ENCODE measurements around the gene TBK1. TPM values are rescaled to one million over a fixed set of nuclear protein-coding genes. Genes with fewer than 3 reads are reported as not detected.

TBK1 gene
- total RNA-seq, 3 donors from 2014 or later (not counting 1 experiment from before 2014, with no cell fraction given): 48.4 to 57.1 (median 48.8) TPM

DNA sequence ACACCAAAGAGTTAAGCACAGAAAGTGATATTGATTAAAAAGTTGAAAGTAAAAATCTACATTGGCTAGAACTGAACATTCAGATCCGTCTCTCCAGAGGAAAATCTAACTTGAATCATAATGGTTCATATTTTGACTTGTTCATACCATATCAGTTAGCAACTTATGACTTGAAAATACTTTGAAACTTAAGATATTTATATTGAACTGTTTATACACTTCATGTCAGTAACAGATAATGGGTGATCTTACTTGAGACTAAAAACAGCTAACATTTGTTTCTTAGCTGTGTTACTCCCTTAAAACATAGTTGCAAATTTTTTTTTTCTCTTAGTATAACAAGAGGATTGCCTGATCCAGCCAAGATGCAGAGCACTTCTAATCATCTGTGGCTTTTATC, 3.6 kb downstream of the TBK1 start:
- no peak overlapping the region for H3K27ac ChIP-seq (ENCODE audit: low read length)
- H3K4me3 Mint-ChIP-seq: peak overlapping the region; percentile 17
- TF ChIP-seq, protein P1, sequence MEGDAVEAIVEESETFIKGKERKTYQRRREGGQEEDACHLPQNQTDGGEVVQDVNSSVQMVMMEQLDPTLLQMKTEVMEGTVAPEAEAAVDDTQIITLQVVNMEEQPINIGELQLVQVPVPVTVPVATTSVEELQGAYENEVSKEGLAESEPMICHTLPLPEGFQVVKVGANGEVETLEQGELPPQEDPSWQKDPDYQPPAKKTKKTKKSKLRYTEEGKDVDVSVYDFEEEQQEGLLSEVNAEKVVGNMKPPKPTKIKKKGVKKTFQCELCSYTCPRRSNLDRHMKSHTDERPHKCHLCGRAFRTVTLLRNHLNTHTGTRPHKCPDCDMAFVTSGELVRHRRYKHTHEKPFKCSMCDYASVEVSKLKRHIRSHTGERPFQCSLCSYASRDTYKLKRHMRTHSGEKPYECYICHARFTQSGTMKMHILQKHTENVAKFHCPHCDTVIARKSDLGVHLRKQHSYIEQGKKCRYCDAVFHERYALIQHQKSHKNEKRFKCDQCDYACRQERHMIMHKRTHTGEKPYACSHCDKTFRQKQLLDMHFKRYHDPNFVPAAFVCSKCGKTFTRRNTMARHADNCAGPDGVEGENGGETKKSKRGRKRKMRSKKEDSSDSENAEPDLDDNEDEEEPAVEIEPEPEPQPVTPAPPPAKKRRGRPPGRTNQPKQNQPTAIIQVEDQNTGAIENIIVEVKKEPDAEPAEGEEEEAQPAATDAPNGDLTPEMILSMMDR (IDR thresholded peaks at IDR 0.05): no peak

DNA sequence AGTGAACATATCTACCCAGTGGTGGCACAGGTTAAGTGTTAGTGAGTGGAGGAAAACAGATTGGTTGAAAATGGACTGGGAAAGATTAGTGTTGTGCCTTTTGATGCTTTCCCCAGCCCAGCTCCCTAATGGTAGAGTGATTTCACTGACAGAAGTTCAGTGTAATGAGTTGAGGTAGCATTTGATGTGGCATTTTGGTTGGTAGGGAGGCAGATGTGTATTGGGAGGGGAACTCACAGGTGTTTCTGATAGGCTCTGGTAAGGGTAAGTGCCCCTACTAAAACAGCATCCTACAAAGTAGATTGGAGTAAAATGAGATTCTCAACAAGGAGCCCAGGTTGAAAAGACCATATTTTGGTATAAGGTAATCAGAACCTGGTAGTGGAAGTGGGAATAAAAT, 4.2 kb downstream of the TBK1 start:
- no peak overlapping the region for H3K4me3 Mint-ChIP-seq
- H3K36me3 Mint-ChIP-seq: no peaks in the 10 kb centered on the region
- H3K9me3 Mint-ChIP-seq: no peaks in the 10 kb centered on the region
- intact Hi-C loops (cut with micrococcal nuclease): loop anchor here (10.0 kb wide), 1 partner anchor 219 kb away; no protein-coding TSS in a partner anchor
- no peak overlapping the region for H3K4me3 ChIP-seq (ENCODE audit: low read length)
- H3K27ac Mint-ChIP-seq: peak overlapping the region; percentile 93 to 97
- peaks cover 16% of the 10 kb centered on the region for H3K4me1 ChIP-seq (ENCODE audit: control insufficient read depth, insufficient read depth, low read length)
- H3K27me3 Mint-ChIP-seq (ENCODE audit: low read depth in 2 of 2): no peaks in the 10 kb centered on the region
- H3K27me3 ChIP-seq (ENCODE audit: control insufficient read depth, insufficient read depth, low read length): no peaks in the 10 kb centered on the region
- H3K9me3 ChIP-seq (ENCODE audit: control insufficient read depth, insufficient read depth, low read length): no peaks in the 10 kb centered on the region
- DNase-seq (peak in 1 of 2 donors; percentile 47), ATAC-seq (no peak)
- peaks cover 50 to 56% of the 10 kb centered on the region in 2 donors for H3K4me1 Mint-ChIP-seq
- H3K27ac ChIP-seq (ENCODE audit: low read length): no peak overlapping the region
- TF ChIP-seq, protein P1 (IDR thresholded peaks at IDR 0.05): no peak
- peaks cover 8% of the 10 kb centered on the region for H3K36me3 ChIP-seq (ENCODE audit: control insufficient read depth, insufficient read depth, low read length)

More for the DNA sequence above, 3.6 kb downstream of the TBK1 start:
- intact Hi-C loops (cut with micrococcal nuclease): loop anchor here (10.0 kb wide), 1 partner anchor 219 kb away; no protein-coding TSS in a partner anchor
- DNase-seq (no peak), ATAC-seq (no peak)
- Mint-ChIP-seq H3K27ac (peak overlapping the region; percentile 93 to 97), H3K9me3 (no peaks in the 10 kb centered on the region), H3K4me1 (peaks cover 57 to 62% of the 10 kb centered on the region in 2 donors), H3K36me3 (no peaks in the 10 kb centered on the region), H3K27me3 (ENCODE audit: low read depth in 2 of 2) (no peaks in the 10 kb centered on the region)
- no peak overlapping the region for H3K4me3 ChIP-seq (ENCODE audit: low read length)
- H3K9me3 ChIP-seq (ENCODE audit: control insufficient read depth, insufficient read depth, low read length): no peaks in the 10 kb centered on the region
- peaks cover 5% of the 10 kb centered on the region for H3K36me3 ChIP-seq (ENCODE audit: control insufficient read depth, insufficient read depth, low read length)
- WGBS (ENCODE audit: insufficient coverage): no CpG with 5 or more reads among the region's 1 CpG
- H3K27me3 ChIP-seq (ENCODE audit: control insufficient read depth, insufficient read depth, low read length): no peaks in the 10 kb centered on the region
- peaks cover 18% of the 10 kb centered on the region for H3K4me1 ChIP-seq (ENCODE audit: control insufficient read depth, insufficient read depth, low read length)

- peaks cover 43 to 49% of the 10 kb centered on the region in 2 donors for H3K4me1 Mint-ChIP-seq
- no peaks in the 10 kb centered on the region for H3K27me3 ChIP-seq (ENCODE audit: control insufficient read depth, insufficient read depth, low read length)
- H3K36me3 Mint-ChIP-seq: no peaks in the 10 kb centered on the region
- peak overlapping the region; percentile 38 for H3K27ac ChIP-seq (ENCODE audit: low read length)
- no peaks in the 10 kb centered on the region for H3K27me3 Mint-ChIP-seq (ENCODE audit: low read depth in 2 of 2)
- DNase-seq (peak in 1 of 2 donors; percentile 48), ATAC-seq (no peak)
- intact Hi-C loops (cut with micrococcal nuclease): loop anchor here (10.0 kb wide), 1 partner anchor 218 kb away; no protein-coding TSS in a partner anchor
- H3K36me3 ChIP-seq (ENCODE audit: control insufficient read depth, insufficient read depth, low read length): peaks cover 14% of the 10 kb centered on the region
- H3K9me3 ChIP-seq (ENCODE audit: control insufficient read depth, insufficient read depth, low read length): no peaks in the 10 kb centered on the region
- peaks cover 10% of the 10 kb centered on the region for H3K4me1 ChIP-seq (ENCODE audit: control insufficient read depth, insufficient read depth, low read length)
- no peak overlapping the region for H3K4me3 ChIP-seq (ENCODE audit: low read length)
- peak overlapping the region; percentile 93 to 97 for H3K27ac Mint-ChIP-seq
- H3K4me3 Mint-ChIP-seq: no peak overlapping the region
- H3K9me3 Mint-ChIP-seq: no peaks in the 10 kb centered on the region
- TF ChIP-seq, protein P1 (IDR thresholded peaks at IDR 0.05): no peak
- 64% methylated on average over 3 of the region's 6 CpGs for WGBS (ENCODE audit: insufficient coverage)
Observed at GRCh38 chr12:64457032-64457431, 5.1 kb downstream of the TBK1 start.

DNA sequence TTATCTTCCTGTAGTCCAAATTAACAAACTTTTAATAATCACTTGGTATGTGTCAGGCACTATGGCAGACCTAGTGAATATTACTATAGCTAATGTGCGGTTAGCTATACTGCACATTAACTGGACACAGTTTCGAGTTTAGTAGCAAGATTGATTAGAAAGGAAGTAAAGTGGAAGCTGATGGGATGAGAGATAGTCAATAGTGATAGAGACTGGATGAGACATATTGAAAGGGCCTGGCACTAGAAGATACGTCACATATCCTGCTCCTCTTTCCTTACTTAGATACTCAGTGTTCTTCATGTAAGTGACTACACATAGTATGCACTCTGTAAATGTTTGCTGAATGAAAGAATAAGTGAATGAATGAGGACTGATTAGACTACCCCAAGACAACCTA, 5.5 kb downstream of the TBK1 start:
- TF ChIP-seq, protein P1 (IDR thresholded peaks at IDR 0.05): no peak
- H3K36me3 ChIP-seq (ENCODE audit: control insufficient read depth, insufficient read depth, low read length): peaks cover 14% of the 10 kb centered on the region
- no peak overlapping the region for H3K4me3 ChIP-seq (ENCODE audit: low read length)
- ATAC-seq (peak in 1 of 3 donors; percentile 19), DNase-seq (peak in 1 of 2 donors; percentile 24)
- Mint-ChIP-seq H3K27me3 (ENCODE audit: low read depth in 2 of 2) (no peaks in the 10 kb centered on the region), H3K36me3 (no peaks in the 10 kb centered on the region), H3K4me1 (peaks cover 43 to 47% of the 10 kb centered on the region in 2 donors), H3K4me3 (peak overlapping the region; percentile 32), H3K27ac (peak overlapping the region; percentile 93 to 97), H3K9me3 (no peaks in the 10 kb centered on the region)
- peaks cover 10% of the 10 kb centered on the region for H3K4me1 ChIP-seq (ENCODE audit: control insufficient read depth, insufficient read depth, low read length)
- intact Hi-C loops (cut with micrococcal nuclease): loop anchor here (10.0 kb wide), 1 partner anchor 217 kb away; no protein-coding TSS in a partner anchor
- H3K27me3 ChIP-seq (ENCODE audit: control insufficient read depth, insufficient read depth, low read length): no peaks in the 10 kb centered on the region
- H3K9me3 ChIP-seq (ENCODE audit: control insufficient read depth, insufficient read depth, low read length): no peaks in the 10 kb centered on the region
- H3K27ac ChIP-seq (ENCODE audit: low read length): peak overlapping the region; percentile 38
- 48% methylated on average over 2 of the region's 3 CpGs for WGBS (ENCODE audit: insufficient coverage)

All from natural killer cell (primary cell).